Right atrium auricular region (tissue), 2 donors: ENCODE results near the gene GOLGA8B. TPM values are rescaled to one million over a fixed set of nuclear protein-coding genes. Genes with fewer than 3 reads are reported as not detected.
"Not testable (repeated sequence)": the region's sequence is repeated elsewhere in the genome, so short reads cannot be mapped to it uniquely, and the experiment has no call there.

ENCODE experiments used
- DNase-seq: peaks from one replicate; pipeline ENCODE4 v3.0.0-alpha.2; 2019; ENCODE audit warnings: low spot score
- H3K27ac ChIP-seq, 2 donors: fragments of 200-600 bp; sonication (generic); 1 replicate in 1 of 2; 2 replicates in 1 of 2; pipeline ENCODE4 v1.5.1; 2016 to 2019
- H3K27me3 ChIP-seq, 2 donors: fragments of 200-600 bp; sonication (generic); one replicate each; pipeline versions ENCODE4 v1.5.1 to v1.6.0; 2017 to 2019
- H3K36me3 ChIP-seq: fragments of 200-600 bp; sonication (generic); one replicate; pipeline ENCODE4 v1.5.1; 2016
- H3K4me1 ChIP-seq, 2 donors: fragments of 200-600 bp; sonication (generic); one replicate each; pipeline versions ENCODE4 v1.5.1 to v1.6.0; 2017 to 2019
- H3K4me3 ChIP-seq, 2 donors: fragments of 200-600 bp; sonication (generic); 1 replicate in 1 of 2; 2 replicates in 1 of 2; pipeline ENCODE4 v1.5.1; 2017 to 2019; ENCODE audit warnings: mild to moderate bottlenecking in 1 of 2, moderate library complexity in 1 of 2
- H3K9me3 ChIP-seq, 2 donors: fragments of 200-600 bp; sonication (generic); one replicate each; pipeline ENCODE4 v1.5.1; 2019
- total RNA-seq, 2 donors: library from RNA; depleted of rRNA; stranded (reverse); fragments of >200 nt; gene quantifications; one replicate each; pipeline ENCODE4 v1.1.0, GENCODE V29; 2016
- TF ChIP-seq, protein P1 (sequence below), 2 donors: fragments of 200-600 bp; sonication (generic); IDR thresholded peaks; one replicate each; pipeline ENCODE4 v1.5.1; 2019; ENCODE audit warnings: antibody characterized with exemption in 2 of 2

Gene GOLGA8B
- total RNA-seq, 2 donors from 2014 or later = 10.3 to 24.6 TPM

GRCh38 chr15:34594361-34594760, 10.9 kb upstream of the GOLGA8B start:
- Histone ChIP-seq H3K4me1 (no peaks in the 10 kb centered on the region), H3K27ac (no peak overlapping the region), H3K4me3 (no peak overlapping the region), H3K27me3 (no peaks in the 10 kb centered on the region), H3K9me3 (no peaks in the 10 kb centered on the region), H3K36me3 (no peaks in the 10 kb centered on the region)
- TF ChIP-seq, protein P1, sequence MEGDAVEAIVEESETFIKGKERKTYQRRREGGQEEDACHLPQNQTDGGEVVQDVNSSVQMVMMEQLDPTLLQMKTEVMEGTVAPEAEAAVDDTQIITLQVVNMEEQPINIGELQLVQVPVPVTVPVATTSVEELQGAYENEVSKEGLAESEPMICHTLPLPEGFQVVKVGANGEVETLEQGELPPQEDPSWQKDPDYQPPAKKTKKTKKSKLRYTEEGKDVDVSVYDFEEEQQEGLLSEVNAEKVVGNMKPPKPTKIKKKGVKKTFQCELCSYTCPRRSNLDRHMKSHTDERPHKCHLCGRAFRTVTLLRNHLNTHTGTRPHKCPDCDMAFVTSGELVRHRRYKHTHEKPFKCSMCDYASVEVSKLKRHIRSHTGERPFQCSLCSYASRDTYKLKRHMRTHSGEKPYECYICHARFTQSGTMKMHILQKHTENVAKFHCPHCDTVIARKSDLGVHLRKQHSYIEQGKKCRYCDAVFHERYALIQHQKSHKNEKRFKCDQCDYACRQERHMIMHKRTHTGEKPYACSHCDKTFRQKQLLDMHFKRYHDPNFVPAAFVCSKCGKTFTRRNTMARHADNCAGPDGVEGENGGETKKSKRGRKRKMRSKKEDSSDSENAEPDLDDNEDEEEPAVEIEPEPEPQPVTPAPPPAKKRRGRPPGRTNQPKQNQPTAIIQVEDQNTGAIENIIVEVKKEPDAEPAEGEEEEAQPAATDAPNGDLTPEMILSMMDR (IDR thresholded peaks at IDR 0.05) = no peak
- DNase-seq = no peak

DNA sequence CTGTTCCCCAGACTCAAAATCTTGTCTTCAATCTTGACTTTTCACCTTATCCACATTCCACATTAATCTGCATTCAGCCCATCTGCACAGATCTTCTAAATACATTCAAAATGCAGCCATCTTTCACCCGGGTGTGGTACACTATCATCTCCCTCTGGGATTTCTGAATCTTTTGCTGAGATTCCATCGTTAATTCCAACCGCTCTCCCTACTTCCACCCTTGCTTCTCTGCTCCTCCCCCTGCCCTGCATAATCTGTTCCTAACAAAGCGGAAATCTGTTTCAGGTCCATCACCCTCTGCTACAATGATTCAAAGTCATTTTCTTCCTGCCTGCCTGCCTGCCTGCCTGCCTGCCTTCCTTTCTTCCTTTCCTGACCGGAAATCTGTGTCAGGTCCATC, 7.9 kb upstream of the GOLGA8B start:
- Histone ChIP-seq H3K27me3 (no peaks in the 10 kb centered on the region), H3K4me1 (no peaks in the 10 kb centered on the region), H3K27ac (no peak overlapping the region), H3K4me3 (no peak overlapping the region), H3K36me3 (no peaks in the 10 kb centered on the region), H3K9me3 (no peaks in the 10 kb centered on the region)
- TF ChIP-seq, protein P1 (IDR thresholded peaks at IDR 0.05) = no peak
- no peak for DNase-seq

GRCh38 chr15:34588046-34588674, 4.7 kb upstream of the GOLGA8B start:
- peak overlapping the region in 1 of 2 donors; percentile 24 for H3K4me3 ChIP-seq
- no peak overlapping the region for H3K27ac ChIP-seq
- TF ChIP-seq, protein P1 (IDR thresholded peaks at IDR 0.05) = peak; percentile 62 to 83
- H3K9me3 ChIP-seq = no peaks in the 10 kb centered on the region
- DNase-seq = peak; percentile 70
- H3K27me3 ChIP-seq = no peaks in the 10 kb centered on the region
- H3K36me3 ChIP-seq = no peaks in the 10 kb centered on the region
- H3K4me1 ChIP-seq = peaks cover 0 to 8% of the 10 kb centered on the region in 2 donors

- not testable (repeated sequence) for H3K4me3 ChIP-seq, H3K36me3 ChIP-seq, H3K27ac ChIP-seq, H3K9me3 ChIP-seq, H3K27me3 ChIP-seq, DNase-seq
- H3K4me1 ChIP-seq = peaks cover 0 to 26% of the 10 kb centered on the region in 2 donors
Measured at GRCh38 chr15:34585966-34586365, 2.5 kb upstream of the GOLGA8B start.

GRCh38 chr15:34584996-34585395, 1.5 kb upstream of the GOLGA8B start:
- Histone ChIP-seq H3K4me3 (no peak overlapping the region), H3K27me3 (no peaks in the 10 kb centered on the region), H3K9me3 (no peaks in the 10 kb centered on the region), H3K27ac (no peak overlapping the region), H3K4me1 (peaks cover 0 to 31% of the 10 kb centered on the region in 2 donors), H3K36me3 (no peaks in the 10 kb centered on the region)
- no peak for DNase-seq
- TF ChIP-seq, protein P1 (IDR thresholded peaks at IDR 0.05) = no peak

DNA sequence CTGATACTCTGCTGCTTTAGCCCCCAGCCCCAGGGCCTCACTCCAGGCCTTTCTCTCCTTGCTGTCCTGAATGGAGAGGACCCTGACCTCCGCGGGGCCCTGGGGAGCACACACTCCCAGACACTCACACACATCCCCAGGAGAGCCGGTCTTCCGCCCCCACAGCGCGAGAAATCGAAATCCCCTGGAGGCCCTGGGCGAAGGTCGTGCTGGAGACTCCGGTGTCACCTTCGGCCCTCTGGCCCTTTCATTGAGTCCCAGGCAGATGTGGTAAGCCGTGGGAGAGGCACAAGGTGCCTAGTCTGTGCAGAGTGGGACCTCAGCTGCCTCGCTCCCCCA, 848 bp upstream of the GOLGA8B start:
- H3K4me1 ChIP-seq = peaks cover 0 to 31% of the 10 kb centered on the region in 2 donors

More for the DNA sequence above, 848 bp upstream of the GOLGA8B start:
- TF ChIP-seq, protein P1 (IDR thresholded peaks at IDR 0.05) = no peak
- no peaks in the 10 kb centered on the region for H3K36me3 ChIP-seq
- no peaks in the 10 kb centered on the region for H3K27me3 ChIP-seq
- peak overlapping the region in 1 of 2 donors; percentile 67 for H3K27ac ChIP-seq
- no peaks in the 10 kb centered on the region for H3K9me3 ChIP-seq
- H3K4me3 ChIP-seq = peak overlapping the region; percentile 54 to 85
- no peak for DNase-seq
